Muscle of leg (tissue), 11 donors: ENCODE measurements around the gene RASSF5. TPM values are rescaled to one million over a fixed set of nuclear protein-coding genes. Genes with fewer than 3 reads are reported as not detected.

Experiments used
- DNase-seq: peaks from one replicate; pipeline ENCODE4 v3.0.0; 2013
- H3K27ac ChIP-seq: one replicate; pipeline ENCODE4 v1.5.1; 2013; ENCODE audit warnings: mild to moderate bottlenecking, low read length, control low read depth
- H3K27me3 ChIP-seq: one replicate; pipeline ENCODE4 v1.6.1; 2013; ENCODE audit warnings: low read length; ENCODE audit not compliant: control insufficient read depth, insufficient read depth
- H3K36me3 ChIP-seq: one replicate; pipeline ENCODE4 v1.6.1; 2013; ENCODE audit warnings: low read length; ENCODE audit not compliant: control insufficient read depth, insufficient read depth
- H3K4me1 ChIP-seq: one replicate; pipeline ENCODE4 v1.6.1; 2013; ENCODE audit warnings: low read length; ENCODE audit not compliant: control insufficient read depth, insufficient read depth
- H3K4me3 ChIP-seq: one replicate; pipeline ENCODE4 v1.5.1; 2013; ENCODE audit warnings: low read length, control low read depth
- H3K9me3 ChIP-seq: replicated peaks from 2 replicates; pipeline ENCODE4 v1.6.1; 2013; ENCODE audit warnings: low read depth, low read length; ENCODE audit not compliant: control insufficient read depth
- WGBS: methylation state at CpG from one replicate; pipeline ENCODE4 v1.1.5; 2013; ENCODE audit warnings: missing lambda C conversion rate; ENCODE audit not compliant: insufficient coverage; 5-methylcytosine and 5-hydroxymethylcytosine counted together
- polyA plus RNA-seq, 8 donors: library from polyadenylated mRNA; unstranded; fragments of 120-200 nt; gene quantifications; one replicate each; pipeline versions ENCODE4 v1.2.1 to v1.2.3, GENCODE V29; 2013; ENCODE audit warnings: inconsistent platforms in 1 of 8, low replicate concordance in 1 of 8; ENCODE audit not compliant: insufficient read length in 8 of 8, insufficient read depth in 1 of 8
- total RNA-seq: library from RNA; stranded (reverse); fragments of 120-200 nt; gene quantifications from one replicate; pipeline ENCODE4 v1.2.4, GENCODE V29; 2013

Gene RASSF5
- total and polyA plus RNA-seq, 9 donors = 3.6 to 8.6 (median 6.3) TPM

DNA sequence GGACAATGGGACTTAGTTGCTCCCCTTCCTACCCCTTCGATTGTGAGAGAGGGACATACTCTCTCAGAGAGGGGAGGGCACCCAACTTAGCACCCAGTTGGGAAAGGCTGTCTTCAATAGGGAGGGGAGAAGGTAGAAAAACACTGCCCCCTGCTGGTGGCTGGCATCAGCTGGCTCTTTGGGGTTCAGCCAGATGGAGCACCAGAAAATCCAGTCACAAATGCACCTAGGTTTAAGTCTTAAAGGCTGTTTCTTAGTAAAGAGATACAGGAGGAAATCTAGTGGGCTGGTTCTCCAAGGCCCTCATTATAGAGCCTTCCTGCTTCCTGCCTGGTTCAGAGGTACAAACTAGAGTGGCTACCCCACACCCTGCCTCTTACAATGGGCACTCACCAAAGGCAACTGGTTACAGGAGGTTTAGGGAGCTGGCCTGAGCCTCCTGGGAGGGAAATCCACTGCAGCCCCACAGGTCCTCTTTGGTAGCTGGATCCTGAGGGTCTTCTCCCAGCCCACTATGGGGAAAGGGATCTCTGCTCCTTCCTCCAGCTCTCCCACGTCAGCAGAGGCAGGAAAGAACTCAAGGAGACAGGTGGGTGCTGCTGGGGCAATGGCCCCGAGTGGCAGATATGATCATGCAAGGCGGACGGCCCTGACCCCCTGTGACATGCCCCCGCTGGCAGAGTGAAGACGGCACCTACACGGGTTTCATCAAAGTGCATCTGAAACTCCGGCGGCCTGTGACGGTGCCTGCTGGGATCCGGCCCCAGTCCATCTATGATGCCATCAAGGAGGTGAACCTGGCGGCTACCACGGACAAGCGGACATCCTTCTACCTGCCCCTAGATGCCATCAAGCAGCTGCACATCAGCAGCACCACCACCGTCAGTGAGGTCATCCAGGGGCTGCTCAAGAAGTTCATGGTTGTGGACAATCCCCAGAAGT is 76.6 kb downstream of the RASSF5 start:
- Histone ChIP-seq H3K27ac (no peak overlapping the region), H3K36me3 (peaks cover 38% of the 10 kb centered on the region), H3K4me3 (no peak overlapping the region), H3K9me3 (no peaks in the 10 kb centered on the region), H3K4me1 (peaks cover 33% of the 10 kb centered on the region), H3K27me3 (no peaks in the 10 kb centered on the region)
- 89% methylated on average over 13 of the region's 16 CpGs for WGBS
- peak; percentile 74 for DNase-seq

DNA sequence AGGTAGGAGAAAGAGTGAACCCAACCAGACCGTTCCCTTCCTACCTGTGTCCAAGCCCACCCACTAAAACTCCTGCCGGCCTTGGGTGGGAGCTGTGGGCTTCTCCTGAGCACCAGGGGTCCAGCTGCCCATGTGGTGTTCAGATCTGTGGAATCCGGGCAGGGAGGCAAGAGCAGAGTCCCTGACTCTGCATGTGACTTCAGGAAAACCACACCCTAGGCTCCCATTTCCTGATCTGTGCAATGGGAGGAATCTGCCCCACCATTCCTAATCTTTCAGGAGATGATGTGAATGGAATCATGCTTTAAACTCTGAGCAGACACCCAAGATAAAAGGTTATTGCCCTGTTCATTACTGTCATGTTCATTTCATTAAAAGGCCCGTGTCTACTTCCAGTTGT is 77.4 kb downstream of the RASSF5 start:
- Histone ChIP-seq H3K9me3 (no peaks in the 10 kb centered on the region), H3K4me3 (no peak overlapping the region), H3K4me1 (peaks cover 28% of the 10 kb centered on the region), H3K27me3 (no peaks in the 10 kb centered on the region), H3K36me3 (peaks cover 44% of the 10 kb centered on the region), H3K27ac (no peak overlapping the region)
- DNase-seq = no peak
- WGBS = 58% methylated on average over 1 of the region's 4 CpGs

DNA sequence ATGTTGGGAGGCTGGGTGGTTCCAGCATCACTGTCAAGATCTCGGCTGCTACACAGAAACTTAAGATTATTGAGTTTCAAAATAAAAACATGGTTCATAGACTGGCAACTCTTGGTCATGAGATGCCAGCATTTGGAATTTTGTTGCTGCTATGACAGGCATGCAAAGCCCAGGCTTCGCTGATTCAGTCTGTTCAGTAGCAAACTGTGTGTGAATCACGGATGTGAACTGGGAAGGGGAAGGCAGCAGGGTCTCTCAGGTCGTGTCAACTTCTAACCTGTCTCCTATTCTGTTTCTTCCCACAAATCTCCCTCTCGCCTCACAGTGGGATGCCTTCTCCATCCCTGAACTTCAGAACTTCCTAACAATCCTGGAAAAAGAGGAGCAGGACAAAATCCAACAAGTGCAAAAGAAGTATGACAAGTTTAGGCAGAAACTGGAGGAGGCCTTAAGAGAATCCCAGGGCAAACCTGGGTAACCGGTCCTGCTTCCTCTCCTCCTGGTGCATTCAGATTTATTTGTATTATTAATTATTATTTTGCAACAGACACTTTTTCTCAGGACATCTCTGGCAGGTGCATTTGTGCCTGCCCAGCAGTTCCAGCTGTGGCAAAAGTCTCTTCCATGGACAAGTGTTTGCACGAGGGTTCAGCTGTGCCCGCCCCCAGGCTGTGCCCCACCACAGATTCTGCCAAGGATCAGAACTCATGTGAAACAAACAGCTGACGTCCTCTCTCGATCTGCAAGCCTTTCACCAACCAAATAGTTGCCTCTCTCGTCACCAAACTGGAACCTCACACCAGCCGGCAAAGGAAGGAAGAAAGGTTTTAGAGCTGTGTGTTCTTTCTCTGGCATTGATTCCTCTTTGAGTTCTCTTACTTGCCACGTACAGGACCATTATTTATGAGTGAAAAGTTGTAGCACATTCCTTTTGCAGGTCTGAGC is 79.4 kb downstream of the RASSF5 start:
- H3K36me3 ChIP-seq = peaks cover 59% of the 10 kb centered on the region
- no peak overlapping the region for H3K4me3 ChIP-seq
- H3K27me3 ChIP-seq = no peaks in the 10 kb centered on the region
- DNase-seq = no peak
- H3K4me1 ChIP-seq = peaks cover 15% of the 10 kb centered on the region
- 63% methylated on average over 2 of the region's 13 CpGs for WGBS
- H3K9me3 ChIP-seq = no peaks in the 10 kb centered on the region
- no peak overlapping the region for H3K27ac ChIP-seq

DNA sequence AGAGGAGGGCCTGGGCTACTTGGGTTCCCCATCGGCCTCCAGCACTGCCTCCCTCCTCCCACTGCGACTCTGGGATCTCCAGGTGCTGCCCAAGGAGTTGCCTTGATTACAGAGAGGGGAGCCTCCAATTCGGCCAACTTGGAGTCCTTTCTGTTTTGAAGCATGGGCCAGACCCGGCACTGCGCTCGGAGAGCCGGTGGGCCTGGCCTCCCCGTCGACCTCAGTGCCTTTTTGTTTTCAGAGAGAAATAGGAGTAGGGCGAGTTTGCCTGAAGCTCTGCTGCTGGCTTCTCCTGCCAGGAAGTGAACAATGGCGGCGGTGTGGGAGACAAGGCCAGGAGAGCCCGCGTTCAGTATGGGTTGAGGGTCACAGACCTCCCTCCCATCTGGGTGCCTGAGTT is 80.6 kb downstream of the RASSF5 start:
- Histone ChIP-seq H3K4me3 (no peak overlapping the region), H3K9me3 (no peaks in the 10 kb centered on the region), H3K27me3 (no peaks in the 10 kb centered on the region), H3K36me3 (peaks cover 69% of the 10 kb centered on the region), H3K4me1 (peaks cover 12% of the 10 kb centered on the region), H3K27ac (no peak overlapping the region)
- DNase-seq = no peak
- WGBS = 86% methylated on average over 8 of the region's 14 CpGs

DNA sequence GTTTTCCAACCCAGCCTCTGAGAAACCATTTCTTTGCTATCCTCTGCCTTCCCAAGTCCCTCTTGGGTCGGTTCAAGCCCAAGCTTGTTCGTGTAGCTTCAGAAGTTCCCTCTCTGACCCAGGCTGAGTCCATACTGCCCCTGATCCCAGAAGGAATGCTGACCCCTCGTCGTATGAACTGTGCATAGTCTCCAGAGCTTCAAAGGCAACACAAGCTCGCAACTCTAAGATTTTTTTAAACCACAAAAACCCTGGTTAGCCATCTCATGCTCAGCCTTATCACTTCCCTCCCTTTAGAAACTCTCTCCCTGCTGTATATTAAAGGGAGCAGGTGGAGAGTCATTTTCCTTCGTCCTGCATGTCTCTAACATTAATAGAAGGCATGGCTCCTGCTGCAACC is 81.2 kb downstream of the RASSF5 start:
- 70% methylated on average over 4 of the region's 6 CpGs for WGBS
- H3K27ac ChIP-seq = no peak overlapping the region

DNA sequence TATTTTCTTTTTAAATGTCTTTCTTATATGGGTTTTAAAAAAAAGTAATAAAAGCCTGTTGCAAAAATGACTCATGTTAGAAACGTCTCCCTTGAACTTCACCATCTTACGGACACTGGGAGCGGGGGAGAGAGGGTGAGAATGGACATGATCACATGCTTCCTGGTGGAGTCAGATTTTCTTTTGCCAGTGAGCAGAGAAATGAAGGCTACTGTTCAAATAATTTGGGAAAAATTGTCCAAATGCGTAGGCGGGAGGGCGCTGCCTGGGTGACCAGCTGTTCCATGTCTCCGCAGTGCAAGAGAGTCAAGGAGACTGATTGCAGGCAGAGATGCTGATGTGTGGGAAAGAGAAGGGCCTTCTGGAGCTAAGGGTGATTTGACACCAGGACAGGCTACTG is 81.9 kb downstream of the RASSF5 start:
- DNase-seq = peak; percentile 46

More for the DNA sequence above, 81.2 kb downstream of the RASSF5 start:
- Histone ChIP-seq H3K36me3 (peaks cover 75% of the 10 kb centered on the region), H3K9me3 (no peaks in the 10 kb centered on the region), H3K4me3 (no peak overlapping the region), H3K4me1 (peaks cover 8% of the 10 kb centered on the region), H3K27me3 (no peaks in the 10 kb centered on the region)
- no peak for DNase-seq

DNA sequence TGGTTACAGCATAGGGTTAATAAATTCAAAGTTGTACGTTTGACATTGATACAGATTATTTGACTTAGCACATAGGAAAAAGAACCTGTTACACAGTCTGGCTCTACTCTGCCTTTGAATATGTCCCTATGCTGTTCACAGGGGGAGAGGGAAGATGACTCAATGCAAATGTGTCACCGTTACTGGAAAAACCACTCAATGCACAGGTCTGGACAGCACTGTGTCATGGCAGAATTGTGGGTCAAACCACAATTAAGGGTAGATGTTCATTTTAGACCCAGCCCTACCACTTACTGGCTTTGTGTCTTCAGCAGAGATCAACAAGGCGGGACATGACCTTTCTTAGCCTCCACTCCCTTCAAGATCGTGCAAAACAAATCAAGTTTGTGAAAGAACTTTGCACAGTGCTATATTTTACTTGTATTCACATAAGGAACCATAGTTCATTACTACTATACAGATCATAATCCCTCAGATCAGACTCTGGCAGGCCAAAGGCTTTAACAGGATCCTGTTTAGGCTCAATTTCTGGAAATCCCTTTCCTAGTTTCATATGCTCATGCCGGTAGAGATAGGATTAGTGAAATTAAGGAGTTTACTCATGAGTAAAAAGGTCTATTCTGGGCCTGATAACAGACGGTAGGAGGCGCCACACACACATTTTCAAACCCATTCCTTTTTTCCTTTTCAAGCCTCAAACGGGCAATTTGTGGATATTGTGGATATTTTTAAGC is 82.9 kb downstream of the RASSF5 start:
- Histone ChIP-seq H3K27me3 (no peaks in the 10 kb centered on the region), H3K27ac (no peak overlapping the region), H3K4me1 (peaks cover 6% of the 10 kb centered on the region), H3K36me3 (peaks cover 71% of the 10 kb centered on the region), H3K9me3 (no peaks in the 10 kb centered on the region), H3K4me3 (no peak overlapping the region)
- WGBS = 92% methylated on average over 2 of the region's 8 CpGs
- no peak for DNase-seq

More for the DNA sequence above, 81.9 kb downstream of the RASSF5 start:
- H3K27me3 ChIP-seq = no peaks in the 10 kb centered on the region
- no peak overlapping the region for H3K4me3 ChIP-seq
- 88% methylated on average over 4 of the region's 7 CpGs for WGBS
- H3K9me3 ChIP-seq = no peaks in the 10 kb centered on the region
- H3K27ac ChIP-seq = no peak overlapping the region
- H3K36me3 ChIP-seq = peaks cover 74% of the 10 kb centered on the region
- peaks cover 6% of the 10 kb centered on the region for H3K4me1 ChIP-seq

DNA sequence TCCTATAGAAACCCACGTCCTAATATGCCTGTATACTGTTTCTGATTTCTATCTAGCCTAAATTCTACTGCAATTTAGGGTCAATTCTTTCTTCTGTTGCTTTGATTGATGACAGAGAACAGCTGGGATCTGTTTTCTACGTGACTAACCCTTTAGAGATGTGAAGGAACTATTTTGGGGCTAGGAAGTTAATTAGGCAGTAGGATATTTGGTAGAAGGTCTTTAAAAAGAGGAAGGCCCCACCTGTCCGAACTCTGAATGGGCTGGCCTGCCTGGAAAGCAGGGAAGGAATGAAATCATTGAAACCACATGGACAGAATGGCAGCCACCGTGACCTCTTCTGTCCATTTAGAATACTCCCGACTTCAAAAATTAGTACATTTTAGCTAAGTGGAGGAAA is 83.9 kb downstream of the RASSF5 start:
- Histone ChIP-seq H3K4me1 (peaks cover 6% of the 10 kb centered on the region), H3K27ac (no peak overlapping the region), H3K27me3 (no peaks in the 10 kb centered on the region), H3K36me3 (peaks cover 71% of the 10 kb centered on the region), H3K9me3 (no peaks in the 10 kb centered on the region), H3K4me3 (no peak overlapping the region)
- no peak for DNase-seq
- 28% methylated on average over 2 of the region's 5 CpGs for WGBS

DNA sequence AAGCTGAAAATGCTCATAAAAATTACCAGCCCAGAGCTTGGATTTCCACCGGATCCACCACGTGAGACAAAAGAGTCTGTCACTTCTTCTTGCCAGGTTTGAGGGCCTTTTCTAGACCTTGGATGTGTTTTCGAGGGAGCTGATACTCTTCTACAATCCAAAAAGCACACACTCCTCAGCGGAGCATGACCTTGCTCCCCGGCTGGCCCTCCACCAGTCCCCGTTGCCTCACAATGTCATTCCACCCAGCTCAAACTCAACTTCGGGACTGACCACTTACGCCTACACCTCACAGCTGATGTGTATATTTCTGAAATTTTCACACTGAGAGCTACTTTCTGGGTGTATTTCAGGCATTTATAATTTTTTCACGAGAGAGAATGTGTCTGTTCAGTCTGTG is 84.4 kb downstream of the RASSF5 start:
- 94% methylated on average over 3 of the region's 9 CpGs for WGBS
- Histone ChIP-seq H3K4me3 (no peak overlapping the region), H3K27me3 (no peaks in the 10 kb centered on the region), H3K27ac (no peak overlapping the region), H3K9me3 (no peaks in the 10 kb centered on the region), H3K36me3 (peaks cover 70% of the 10 kb centered on the region), H3K4me1 (peaks cover 6% of the 10 kb centered on the region)
- no peak for DNase-seq
